HG03354 (cell line): Measurements from ENCODE around the gene LRRC57.
"Not testable (repeated sequence)": the region's sequence is repeated elsewhere in the genome, so short reads cannot be mapped to it uniquely, and the experiment has no call there.

Experiments used
- ATAC-seq: cut with Tn5 transposase; IDR thresholded peaks from one replicate; pipeline ENCODE4 v1.9.1; 2021; ENCODE audit warnings: mild to moderate bottlenecking; ENCODE audit not compliant: unreplicated experiment, poor library complexity, severe bottlenecking

LRRC57 gene

DNA sequence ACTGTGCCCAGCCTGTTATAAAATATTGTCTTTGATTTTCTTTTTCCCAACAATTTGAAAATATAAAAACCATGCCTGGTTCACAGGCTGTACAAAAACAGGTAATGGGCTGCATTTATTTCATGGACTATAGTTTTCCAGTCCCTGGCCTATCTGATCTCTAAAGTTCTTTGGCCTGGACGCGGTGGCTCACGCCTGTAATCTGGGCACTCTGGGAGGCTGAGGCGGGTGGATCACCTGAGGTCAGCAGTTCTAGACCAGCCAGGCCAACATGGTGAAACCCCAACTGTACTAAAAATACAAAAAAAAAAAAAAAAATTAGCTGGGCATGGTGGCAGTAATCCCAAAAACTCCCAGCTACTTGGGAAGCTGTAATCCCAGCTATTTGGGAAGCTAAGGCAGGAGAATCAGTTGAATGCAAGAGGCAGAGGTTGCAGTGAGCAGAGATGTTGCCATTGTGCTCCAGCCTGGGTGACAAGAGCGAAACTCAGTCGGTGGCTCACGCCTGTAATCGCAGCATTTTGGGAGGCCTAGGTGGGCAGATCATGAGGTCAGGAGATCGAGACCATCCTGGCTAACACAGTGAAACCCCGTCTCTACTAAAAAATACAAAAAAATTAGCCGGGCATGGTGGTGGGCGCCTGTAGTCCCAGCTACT lies 8.1 kb upstream of the LRRC57 start:
- ATAC-seq = not testable (repeated sequence)

DNA sequence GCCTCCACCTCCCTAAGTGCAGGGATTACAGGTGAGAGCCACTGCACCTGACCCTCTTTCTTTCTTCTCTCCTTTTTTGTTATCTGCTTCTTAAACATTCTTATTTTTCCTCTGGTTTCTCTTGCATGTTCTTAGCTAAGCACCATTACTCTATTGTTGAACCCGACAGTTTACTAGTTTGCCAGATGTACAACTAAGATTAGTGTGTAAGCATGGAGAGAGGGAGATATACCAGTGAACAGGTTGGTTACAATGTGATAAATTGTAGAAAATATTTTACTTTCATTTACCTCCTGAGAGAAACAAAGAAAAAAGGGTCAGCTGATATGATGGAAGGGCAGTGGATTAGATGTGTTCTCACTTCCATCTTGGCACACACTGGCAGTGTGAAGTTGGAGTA lies 5.0 kb upstream of the LRRC57 start:
- no peak for ATAC-seq

- no peak for ATAC-seq
These were observed 1.3 kb upstream of the LRRC57 start for GRCh38 chr15:42549741-42550392.

- ATAC-seq = peak; percentile 49
These were observed 469 bp upstream of the LRRC57 start for GRCh38 chr15:42549032-42549491.

GRCh38 chr15:42547918-42548248 lies 710 bp downstream of the LRRC57 start:
- ATAC-seq = peak; percentile 14

DNA sequence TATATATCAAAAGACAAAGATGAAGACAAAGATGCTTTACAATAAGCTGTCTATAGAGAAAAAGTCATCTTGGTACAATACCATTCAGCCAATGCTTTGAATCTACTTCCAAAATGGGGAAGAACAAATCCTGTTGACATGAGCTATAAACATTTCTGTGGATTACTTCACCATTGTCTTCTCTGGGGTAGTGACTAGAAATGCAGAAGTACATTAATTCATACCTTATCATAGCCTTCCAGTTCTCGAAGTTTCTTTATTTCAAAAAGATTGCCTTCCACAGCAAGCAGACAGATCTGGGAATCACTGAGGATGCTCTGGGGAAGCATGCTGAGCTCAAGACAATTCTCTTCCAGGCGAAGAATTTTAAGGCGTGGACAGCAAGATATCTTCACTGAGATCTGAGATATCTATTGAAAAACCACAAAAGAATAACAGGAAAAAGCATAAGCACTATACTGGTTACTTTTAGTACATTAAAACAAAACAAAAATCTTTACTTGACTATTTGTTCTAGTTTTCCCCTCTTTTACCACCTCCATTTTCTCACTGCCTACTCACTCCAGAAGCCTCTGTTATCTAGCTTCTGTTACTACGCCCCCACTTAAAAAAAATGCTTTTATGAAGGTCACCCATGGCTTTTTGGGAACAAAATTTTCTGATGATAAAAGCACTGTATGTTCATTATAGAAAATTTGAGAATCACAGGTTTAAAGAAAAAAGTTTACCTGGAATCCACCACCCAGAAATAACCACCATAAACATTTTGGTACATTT lies 3.6 kb downstream of the LRRC57 start:
- ATAC-seq = no peak

- ATAC-seq = no peak
These were observed 15.3 kb downstream of the LRRC57 start for GRCh38 chr15:42533246-42533645.

DNA sequence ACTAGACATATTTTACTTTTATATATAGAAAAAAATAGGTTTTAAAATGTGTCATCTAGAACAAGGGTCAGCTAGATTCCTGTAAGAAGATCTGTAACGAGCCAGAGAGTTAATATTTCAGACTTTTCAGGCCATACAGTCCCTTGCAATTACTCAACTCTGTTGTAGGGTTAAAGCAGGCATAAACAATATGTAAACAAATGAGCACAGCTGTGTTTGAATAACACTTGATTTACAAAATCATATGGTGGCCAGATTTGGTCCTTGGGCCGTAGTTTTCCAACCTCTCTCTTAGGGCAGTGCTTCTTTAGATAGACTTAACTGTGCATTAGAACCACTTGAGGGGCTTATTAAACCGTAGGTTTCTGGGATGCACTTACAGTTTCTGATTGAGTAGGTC lies 19.6 kb downstream of the LRRC57 start:
- ATAC-seq = no peak

GRCh38 chr15:42523331-42523730 lies 25.3 kb downstream of the LRRC57 start:
- no peak for ATAC-seq

GRCh38 chr15:42511007-42511391 lies 37.6 kb downstream of the LRRC57 start:
- ATAC-seq = no peak

- ATAC-seq = no peak
These were observed 38.2 kb downstream of the LRRC57 start for GRCh38 chr15:42510258-42511006.

GRCh38 chr15:42508263-42508690 lies 40.3 kb downstream of the LRRC57 start:
- ATAC-seq = no peak

- ATAC-seq = no peak
These were observed 41.1 kb downstream of the LRRC57 start for GRCh38 chr15:42507514-42507913.

DNA sequence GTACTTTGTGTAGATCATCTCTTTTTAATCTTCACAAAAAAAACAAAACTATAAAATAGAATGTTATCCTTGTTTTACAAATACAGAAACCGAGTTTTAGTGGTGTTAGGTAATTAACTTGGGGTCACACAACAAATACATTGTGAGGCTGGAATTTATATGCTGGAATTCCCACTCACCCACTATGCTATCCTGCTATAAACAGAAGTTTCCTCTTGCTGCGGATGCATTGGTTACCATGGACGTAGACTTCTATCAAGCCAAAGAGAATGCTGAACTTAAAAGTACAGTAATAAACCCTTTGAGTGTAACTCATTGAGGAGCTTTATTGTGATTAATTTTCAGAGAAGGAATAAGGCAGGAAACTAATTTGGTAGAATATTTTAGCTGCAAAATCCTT lies 44.0 kb downstream of the LRRC57 start:
- no peak for ATAC-seq

- no peak for ATAC-seq
These were observed 44.8 kb downstream of the LRRC57 start for GRCh38 chr15:42503825-42504224.

GRCh38 chr15:42502477-42502876 lies 46.1 kb downstream of the LRRC57 start:
- ATAC-seq = no peak

DNA sequence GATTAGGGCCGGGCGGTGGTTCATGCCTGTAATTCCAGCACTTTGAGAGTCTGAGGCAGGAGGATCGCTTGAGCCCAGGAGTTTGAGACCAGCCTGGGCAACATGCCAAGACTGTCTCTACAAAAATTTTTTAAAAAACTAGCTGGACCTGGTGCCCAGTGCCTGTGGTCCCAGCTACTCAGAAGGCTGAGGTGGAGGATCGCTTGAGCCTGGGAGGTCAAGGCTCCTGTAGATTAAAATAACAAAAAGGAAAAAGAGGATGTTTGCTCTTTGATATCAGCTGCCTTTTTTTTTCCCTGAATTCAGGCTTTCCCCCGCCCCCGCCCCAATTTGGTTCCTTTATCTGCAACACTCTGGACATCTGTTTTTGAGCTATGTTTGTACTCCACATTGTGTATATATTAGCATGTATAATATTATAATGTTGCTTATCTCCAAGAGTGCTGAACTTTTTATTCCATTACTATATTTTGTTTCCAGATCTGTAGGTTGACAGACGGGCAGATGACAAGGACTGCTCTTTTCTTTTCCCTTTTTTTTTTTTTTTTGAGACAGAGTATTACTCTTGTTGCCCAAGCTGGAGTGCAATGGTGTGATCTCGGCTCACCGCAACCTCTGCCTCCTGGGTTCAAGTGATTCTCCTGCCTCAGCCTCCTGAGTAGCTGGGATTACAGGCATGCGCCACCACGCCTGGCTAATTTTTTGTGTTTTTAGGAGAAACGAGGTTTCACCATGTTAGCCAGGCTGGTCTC lies 48.6 kb downstream of the LRRC57 start:
- no peak for ATAC-seq

DNA sequence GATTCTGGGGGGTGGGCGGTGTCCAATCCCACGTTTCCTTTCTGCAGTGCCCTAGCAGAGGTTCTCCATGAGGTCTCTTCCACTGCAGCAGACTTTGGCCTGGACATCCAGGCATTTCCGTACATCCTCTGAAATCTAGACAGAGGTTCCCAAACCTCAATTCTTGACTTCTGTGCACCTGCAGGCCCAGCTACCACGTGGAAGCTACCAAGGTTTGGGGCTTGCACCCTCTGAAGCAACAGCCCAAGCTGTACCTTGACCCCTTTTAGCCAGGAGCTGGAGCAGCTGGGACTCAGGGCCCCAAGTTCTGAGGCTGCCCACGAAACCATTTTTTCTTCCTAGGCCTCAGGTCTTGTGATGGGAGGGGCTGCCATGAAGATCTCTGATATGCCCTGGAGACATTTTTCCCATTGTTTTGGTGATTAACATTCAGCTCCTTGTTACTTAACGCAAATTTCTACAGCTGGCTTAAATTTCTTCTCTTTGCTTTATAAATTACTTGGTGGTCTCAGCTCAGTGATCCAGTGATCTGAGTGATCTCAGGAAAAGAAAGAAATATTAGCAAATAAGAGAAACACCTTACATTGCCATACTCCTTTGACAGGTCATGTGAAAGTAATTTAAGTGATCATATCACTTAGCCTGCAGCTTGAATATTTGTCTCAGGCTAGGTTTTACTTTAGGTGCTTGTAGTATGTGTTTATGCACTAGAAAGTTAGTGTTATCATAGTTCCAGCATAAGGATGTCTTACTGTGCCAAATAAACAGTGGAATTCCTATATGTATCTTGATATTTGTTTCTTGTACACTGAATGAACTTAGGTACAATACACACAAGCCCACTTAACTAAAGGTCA lies 50.2 kb downstream of the LRRC57 start:
- ATAC-seq = no peak
